CD1c-positive myeloid dendritic cell (primary cell): ENCODE data around the gene CAPG.
A peak's percentile ranks its signal among the peaks of the same experiment; 100 is the strongest.
"Not testable (repeated sequence)": the region's sequence is repeated elsewhere in the genome, so short reads cannot be mapped to it uniquely, and the experiment has no call there.

Source experiments
- DNase-seq: peaks from one replicate; pipeline ENCODE4 v3.0.0-alpha.2; 2016; ENCODE audit errors: extremely low spot score

Gene CAPG

DNA sequence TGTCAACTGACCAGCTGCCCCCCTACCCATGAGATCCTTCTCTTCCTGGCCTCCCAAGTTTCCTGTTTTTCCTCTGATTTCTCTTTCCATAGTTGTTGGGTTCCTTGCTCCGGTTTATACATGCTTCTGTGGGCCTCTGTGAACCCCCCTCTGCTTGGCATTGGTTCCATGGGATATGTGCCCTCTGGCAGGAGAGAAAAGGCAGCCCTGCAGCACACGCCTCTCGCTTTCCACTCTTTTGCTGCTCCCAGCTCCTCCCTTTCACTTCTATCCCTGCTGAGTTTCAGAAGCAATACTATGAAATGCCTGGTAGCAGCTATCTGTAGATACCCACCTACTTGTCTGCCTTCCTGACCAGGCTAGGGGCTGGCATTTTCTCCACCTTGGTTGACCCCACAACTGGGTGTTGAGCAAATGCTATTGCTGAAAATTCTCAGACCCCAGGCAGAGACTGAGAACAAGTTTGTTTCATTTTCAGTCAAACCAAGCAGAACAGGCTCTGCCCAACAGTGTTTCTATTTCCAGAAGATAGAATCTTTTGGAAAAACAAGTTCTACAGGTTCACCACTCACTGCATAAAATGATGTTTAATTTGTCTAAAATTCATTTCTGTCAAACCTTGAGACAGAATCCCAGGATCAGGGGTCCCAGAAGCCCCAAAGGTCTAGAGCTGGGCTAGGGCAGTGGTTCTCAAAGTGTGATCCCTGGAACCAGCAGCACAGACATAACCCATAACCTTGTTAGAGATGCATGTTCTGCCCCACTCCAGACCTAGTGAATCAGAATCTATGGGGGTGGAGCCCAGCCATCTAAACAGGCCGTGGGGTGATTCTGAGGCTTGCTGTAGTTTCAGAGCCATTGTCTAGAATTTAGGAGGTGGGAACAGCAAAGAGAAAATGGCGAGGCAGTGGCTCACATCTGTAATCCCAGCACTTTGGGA lies 13.4 kb downstream of the CAPG start:
- DNase-seq = no peak

DNA sequence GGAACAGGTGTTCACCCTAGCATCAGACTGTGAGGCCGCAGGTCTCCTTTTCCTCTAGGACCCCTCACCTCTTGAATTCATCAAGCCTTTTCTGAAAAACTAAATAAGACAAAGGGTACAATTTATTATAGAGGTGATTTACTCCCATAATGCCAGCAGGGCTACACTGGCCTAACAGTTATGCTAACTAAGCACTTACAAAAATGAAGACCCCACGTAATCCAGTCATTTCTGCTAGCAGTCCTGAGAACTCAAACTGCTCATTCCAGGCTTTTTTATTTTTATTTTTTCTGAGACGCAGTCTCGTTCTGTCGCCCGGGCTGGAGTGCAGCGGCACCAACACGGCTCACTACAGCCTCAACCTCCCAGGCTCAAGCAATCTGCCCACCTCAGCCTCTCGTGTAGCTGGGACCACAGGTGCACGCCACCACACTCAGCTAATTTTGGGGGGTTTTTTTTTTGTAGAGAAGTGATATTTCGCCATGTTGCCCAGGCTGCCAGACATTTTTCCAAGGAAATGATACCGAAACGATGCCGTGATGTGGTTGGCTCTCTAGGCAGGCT lies 14.2 kb downstream of the CAPG start:
- no peak for DNase-seq

DNA sequence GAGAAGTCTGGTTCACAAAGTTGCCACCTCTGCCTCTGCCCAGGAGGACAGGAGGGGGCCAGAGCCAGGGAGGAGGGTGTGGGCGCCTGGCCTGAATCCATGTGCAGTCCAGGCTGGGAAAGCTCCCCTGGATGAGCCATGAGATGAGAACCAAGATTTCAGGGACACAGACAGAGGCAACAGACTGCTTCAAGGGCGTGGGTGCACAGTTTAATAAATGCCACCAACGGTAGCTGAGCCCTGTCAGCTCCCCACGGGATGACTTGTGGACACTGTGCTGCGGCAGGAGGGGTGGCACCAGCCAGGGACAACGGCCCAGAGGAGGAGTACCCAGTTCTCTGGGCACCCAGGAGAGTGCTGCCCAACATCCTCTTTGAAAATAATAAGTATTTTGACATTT lies 15.2 kb downstream of the CAPG start:
- DNase-seq = no peak

DNA sequence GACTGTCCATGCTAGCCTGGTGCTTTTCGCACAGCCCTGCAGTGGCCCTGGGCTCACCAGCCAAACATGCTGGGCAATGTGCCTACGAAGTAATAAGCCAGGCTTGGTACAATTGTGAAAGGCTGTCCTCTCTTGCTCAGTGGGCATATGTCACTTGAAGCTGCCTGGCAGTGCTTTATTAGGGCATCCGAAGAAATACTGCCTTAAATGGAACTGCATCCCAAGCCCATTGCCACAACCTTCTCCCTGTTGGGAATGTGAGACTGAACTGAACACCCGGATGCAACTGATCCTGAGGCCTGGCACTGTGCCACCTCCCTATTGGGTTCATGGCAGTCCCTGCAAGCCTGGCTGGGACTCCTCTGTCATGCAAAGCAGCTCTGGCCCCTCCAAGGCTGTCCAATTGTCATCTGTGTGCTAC lies 15.9 kb downstream of the CAPG start:
- no peak for DNase-seq

DNA sequence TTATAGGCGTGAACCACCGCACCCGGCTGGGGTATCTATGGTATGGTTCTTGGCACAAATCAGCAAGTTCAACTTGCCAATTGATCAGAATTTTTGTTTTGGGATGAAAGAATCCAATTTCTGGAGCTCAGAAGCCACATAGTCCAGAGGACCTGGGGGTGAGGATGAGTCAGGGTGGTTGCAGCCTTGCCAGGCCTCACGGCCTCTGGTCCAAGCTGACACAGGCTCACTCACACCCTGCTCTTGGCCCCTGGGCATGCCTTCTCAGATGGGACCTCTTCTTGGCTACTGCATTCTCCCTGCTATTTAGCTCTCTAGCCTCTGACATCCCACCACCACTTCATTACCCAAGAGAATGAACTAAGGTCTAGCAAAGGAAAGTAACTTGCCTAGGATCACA lies 16.3 kb downstream of the CAPG start:
- DNase-seq = no peak

DNA sequence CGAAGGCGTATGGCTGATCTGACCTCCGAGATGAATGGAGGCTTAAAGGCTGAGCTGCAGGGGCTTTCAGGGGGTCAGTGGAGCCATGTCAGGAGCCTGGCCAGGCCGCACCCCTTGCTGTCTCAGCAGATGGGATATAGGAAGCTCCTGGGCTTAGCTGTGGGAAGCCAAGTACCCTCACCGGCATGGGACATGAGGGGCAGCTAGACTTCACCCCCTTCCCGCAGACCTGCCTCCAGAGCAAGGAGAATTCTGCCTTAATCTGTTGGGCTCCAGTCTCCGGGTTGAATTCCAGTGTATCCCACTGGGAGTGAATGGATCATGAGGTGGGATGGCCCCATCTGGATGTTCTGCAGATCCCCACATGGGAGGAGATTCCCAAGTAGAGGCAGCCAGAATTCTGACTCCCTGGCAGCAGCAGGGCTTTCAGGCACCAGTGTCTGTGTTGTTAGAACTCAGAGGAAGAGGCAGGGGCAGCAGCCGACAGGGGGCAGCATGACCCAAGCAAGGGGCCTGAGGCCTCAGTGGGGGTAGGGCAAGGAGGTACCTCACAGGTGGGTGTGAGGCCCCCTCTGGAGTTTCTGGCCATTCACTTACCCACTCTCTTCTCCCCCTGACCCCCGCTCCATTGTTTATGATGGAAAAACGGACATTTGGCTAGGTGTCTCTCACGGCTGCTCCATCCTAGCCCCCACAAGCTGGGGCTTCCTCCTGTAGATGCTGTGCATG lies 19.1 kb downstream of the CAPG start:
- DNase-seq = peak; percentile 56

DNA sequence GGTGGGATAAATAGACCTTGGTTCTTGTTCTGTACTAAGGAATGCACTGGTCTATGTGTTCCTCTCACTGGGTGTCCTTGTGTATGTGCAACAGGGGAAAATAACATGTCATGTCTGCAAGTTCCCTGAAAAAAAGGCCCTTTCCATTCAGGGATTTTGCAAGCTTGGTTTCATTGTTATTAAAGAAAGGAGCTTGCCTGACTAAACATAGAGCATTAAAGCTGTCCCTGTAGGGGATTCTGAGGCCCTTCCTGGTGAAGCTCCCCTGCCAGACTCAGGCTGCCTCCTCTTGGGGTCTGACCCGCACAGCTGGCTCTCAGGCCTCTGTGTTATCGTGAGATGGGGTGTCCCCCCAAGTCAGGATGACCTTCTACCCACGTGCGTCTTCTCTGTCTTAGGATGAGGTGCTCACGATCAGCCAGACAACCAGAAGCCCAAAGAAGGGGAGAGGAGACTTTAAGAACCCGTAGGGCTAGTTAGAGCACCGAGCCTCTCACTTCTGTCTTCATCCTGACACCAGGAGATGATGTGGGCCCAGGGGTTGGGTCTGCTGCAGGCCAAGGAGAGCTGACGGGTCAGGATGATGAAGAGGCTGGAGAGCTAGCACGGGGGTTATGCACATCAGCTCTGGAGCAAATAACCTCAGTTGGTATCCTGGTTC lies 21.2 kb downstream of the CAPG start:
- DNase-seq = no peak

DNA sequence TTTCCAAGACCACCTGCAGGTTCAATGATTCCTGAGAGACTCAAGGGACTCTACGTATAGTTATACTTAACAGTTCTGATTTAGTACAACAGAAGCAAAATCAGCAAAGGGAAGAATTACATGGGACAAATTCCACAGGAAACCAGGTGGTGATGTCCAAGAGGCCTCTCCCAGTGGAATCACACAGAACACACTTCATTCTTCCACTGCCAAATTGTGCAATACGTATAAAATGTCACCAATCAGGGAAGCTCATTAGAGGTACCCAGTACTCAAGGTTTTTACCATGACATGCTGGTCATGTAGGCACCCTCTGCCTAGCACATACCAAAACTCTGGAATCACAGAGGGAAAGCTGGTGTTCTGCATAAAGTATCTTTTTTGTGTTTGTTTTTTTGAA lies 22.4 kb downstream of the CAPG start:
- DNase-seq = no peak

DNA sequence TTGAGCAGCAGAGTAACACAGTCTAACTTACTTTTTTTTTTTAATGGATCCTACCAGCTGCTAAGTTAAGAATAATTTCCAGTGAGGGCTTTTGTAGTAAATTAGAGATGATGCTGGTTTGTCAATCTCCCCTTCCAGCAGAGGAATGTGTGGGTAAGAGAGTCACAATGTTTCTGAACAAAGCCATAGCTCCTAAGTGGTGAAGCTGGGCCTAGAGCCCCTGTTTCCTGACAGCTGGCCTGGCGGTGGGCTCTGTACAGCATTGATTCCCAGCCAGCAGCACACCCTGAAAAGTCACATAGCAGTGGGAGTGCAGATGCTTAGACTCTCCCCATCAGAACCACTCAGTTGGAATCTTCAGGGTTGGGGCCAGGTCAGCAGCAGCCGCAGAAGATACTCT lies 24.4 kb downstream of the CAPG start:
- no peak for DNase-seq

DNA sequence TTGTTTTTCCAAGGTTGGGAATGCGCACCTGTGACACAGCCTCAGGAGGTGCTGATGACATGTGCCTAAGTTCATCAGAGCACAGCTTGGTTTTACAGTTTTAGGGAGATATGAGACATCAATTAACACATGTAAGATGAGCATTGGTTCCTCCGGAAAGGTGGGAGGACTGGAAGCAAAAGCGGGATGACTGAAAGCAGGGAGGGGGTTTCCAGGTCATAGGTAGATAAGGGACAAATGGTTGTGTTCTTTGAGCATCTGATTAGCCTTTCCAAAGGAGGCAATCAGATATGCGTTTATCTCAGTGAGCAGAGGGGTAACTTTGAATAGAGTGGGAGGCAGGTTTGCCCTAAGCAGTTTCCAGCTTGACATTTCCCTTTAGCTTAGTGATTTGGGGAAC lies 26.3 kb downstream of the CAPG start:
- DNase-seq = no peak

DNA sequence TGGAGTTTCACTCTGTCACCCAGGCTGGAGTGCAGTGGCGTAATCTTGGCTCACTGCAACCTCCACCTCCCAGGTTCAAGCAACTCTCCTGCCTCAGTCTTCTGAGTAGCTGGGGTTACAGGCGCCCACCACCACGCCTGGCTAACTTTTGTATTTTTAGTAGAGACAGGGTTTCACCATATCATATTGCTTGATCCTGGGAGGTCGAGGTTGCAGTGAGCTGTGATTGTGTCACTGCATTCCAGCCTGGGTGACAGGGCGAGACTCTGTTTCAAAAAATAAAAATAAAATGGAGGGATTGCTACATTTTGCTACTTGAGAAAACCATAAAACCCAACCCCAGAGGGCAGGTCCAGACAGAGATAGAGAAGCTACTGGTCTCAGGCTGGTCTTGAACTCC lies 27.0 kb downstream of the CAPG start:
- not testable (repeated sequence) for DNase-seq

DNA sequence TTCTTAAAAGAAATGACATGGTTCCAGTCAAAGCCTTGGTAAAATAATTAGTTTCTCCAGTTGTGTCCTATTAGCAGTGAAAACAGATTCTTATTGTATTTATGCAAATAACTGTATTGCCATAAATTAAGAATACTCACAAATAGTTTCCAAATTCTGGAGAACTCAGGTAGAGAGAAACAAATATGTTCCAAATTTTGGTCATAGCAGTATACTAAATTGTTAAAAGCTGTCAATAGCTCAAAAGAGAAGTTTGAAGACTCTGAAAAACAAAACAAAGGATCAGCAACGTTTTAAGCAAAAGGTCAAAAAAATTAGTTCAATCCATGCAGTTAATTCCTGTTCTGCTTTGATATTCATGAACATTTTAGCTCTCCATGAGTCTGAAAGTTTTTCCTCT lies 30.1 kb downstream of the CAPG start:
- DNase-seq = no peak

DNA sequence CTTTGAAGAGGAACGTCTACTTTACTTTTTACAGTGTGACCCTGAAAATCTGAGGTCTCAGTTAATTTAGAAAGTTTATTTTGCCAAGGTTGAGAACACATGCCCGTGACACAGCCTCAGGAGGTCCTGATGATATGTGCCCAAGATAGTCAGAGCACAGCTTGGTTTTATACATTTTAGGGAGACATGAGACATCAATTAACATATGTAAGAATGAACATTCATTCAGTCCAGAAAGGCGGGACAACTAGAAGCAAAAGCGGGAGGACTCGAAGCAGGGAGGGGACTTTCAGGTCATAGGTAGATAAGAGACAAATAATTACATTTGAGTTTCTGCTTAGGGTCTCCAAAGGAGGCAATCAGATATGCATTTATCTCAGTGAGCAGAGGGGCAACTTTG lies 31.9 kb downstream of the CAPG start:
- no peak for DNase-seq

DNA sequence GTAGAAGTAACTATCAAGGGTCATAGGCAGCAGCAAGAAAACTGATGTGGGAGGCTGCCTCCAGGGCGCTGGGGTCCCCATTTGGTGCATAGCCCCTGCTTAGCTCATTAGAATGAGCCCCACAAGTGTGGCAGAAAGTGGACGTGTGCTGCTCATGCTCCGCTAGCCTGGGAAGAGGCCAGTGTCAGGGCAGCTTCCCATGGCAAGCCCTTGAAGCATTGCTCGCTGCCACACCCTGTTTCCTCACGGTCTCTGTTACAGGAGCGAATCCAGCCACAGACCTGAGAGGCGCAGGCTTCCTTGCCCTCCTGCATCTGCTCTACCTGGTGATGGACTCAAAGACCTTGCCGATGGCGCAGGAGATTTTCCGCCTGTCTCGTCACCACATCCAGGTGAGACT lies 33.1 kb downstream of the CAPG start:
- DNase-seq = no peak

DNA sequence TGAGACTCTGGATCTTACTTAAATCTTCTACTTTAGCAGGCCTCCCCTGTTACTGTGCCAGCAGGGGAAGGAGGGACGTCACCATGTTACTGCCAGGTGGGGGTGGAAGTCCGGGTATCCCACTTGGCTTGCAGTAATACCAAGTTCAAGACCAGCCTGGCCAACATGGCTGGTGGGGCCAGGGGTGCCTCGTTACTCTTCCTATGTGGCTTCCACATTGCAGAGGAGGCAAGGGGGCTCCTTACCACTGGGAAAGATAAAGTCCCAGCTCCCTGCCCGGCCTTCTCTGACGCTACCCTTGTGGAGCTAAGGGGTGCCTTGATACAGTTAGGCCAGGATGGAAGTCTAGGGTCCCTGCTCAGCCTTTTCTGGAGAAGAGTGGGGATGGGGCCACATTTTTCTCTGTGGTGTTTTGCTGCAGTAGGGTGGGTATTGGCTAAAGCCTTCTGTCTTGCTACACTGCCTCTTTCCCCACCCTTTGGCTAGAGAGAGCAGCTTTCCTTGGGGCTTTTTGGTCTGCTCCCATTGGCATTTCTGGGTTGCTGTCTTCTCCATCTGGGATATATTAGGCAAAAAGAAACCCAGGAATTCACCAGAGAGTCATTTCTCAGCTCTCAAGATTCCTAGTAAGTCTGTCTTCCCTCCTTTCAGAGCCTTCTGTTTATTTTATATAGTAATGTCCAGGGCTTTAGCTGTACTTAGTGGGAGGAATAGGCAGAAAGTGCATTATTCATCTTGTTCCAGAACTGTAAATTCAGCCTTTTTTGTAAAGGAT lies 33.7 kb downstream of the CAPG start:
- DNase-seq = no peak

DNA sequence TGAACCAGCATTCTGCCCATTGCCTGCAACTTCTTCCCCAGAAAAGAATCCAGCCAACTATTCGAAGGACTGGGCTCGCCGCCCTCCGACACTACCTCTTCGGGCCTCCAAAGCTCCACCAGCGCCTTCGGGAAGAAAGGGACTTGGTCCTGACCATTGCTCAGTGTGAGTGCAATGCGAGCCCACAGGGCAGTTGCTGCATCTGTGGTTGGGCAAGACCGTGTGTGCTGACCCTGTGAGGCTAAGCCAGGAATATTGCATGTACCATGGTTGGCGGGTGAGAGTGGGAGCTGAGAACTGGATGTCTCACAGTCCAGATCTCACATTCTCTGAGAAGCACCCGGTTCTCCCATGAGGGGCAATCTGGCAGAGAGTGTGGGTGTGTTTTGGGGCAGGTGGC lies 39.1 kb downstream of the CAPG start:
- DNase-seq = no peak

DNA sequence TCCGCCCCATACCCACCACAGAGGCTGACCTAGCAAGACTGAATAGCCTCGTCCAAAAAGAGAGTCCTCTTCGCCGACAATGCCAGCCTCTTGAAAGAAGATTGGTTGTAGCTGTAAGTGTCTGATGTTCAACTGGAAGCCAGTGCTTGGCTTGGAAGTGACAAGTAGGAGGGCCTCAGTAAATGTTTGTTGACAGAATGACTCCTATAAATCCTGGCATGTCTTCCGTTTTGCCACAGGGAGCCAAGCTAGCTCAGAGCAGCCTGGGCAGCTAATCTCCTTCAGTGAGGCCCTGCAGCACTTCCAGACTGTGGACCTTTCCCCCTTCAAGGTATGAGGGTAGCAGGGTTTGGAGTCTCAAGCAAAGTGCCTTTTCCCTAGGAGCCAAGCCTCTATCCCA lies 40.7 kb downstream of the CAPG start:
- no peak for DNase-seq

DNA sequence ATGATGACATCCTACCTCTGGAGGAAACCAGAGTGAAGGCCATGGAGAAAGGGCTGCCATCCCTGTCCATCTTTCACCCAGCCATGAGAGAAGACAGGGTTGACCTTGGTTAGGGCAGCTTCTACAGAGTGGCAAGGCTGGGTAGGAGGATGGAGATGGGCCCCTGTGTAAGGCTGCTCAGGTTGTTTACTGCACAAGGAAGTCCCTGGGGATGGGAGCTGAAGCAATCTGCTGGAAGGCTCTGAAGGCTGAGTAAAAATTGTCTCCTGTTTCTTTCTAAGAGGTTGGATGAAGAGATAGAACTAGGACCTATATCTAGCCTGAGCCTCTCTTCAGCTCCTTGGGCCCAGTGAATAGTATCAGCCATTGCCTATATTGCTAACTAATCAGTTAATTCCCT lies 41.2 kb downstream of the CAPG start:
- DNase-seq = no peak

DNA sequence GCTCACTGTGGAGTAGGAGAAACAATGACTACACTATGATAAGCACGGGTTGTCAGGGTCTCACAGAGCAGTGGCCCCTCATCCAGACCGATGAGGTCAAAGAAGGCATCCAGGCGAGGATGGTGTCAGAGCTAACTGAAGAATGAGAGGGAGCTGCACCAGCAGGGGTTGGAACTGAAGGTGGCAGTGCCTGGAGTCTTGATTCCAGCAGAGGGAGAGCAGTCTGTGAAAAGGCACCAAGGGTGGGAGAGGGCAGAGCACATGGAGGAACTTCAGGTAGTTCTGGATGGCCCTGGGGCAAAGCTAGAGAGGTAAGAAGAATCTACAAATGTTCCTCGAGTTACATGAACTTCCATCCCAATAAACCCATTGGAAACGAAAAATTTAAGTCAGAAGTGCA lies 43.0 kb downstream of the CAPG start:
- no peak for DNase-seq

DNA sequence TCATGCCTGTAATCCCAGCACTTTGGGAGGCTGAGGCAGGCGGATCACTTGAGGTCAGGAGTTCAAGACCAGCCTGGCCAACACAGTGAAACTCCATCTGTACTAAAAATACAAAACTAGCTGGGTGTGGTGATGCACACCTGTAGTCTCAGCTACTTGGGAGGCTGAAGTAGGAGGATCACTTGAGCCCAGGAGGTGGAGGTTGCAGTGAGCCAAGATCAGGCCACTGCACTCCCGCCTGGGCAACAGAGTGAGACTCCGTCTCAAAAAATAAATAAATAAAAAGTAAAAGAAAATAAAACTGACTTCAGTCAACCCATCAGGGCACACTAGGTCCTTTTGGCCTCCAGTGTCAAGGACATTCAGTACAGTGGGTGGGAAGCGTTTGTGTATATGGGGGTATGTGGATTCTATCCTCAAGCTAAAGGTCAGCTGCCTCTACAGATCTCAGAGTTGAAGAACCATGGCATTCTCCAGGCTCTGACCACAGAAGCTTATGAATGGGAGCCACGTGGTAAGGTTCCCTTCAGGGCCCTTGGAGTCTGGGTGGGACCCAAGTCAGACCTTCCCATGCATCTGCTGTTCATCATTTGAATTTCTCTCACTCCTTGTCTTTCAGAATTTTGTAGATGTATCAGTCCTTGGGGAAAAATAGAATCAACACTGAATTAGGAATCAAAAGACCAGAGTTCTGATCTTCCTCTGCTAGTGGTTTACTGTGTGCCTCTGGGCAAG lies 47.3 kb downstream of the CAPG start:
- not testable (repeated sequence) for DNase-seq

DNA sequence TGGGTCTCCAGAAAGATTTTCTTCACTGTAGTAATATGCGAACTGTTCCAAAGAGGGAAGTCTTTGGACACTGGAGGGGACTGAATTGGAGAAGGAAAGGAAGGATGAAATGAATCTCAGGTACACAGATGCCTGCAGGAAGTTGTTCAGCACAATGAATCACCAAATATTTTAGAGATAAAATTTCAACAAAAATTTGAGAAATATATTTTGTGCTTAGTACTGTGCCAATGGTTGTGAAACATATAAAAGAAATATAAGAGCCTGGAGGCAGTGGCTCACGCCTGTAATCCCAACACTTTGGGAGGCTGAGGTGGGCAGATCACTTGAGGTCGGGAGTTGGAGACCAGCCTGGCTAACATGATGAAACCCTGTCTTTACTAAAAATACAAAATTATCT lies 52.4 kb downstream of the CAPG start:
- no peak for DNase-seq
